ENCODE data around the gene PTX3. TPM values are rescaled to one million over a fixed set of nuclear protein-coding genes. Genes with fewer than 3 reads are reported as not detected.

Gene PTX3
- total and polyA plus RNA-seq, 2 of the 13 experiments (the other 11 are each of a cell fraction or from before 2014, with no cell fraction given): not detected

DNA sequence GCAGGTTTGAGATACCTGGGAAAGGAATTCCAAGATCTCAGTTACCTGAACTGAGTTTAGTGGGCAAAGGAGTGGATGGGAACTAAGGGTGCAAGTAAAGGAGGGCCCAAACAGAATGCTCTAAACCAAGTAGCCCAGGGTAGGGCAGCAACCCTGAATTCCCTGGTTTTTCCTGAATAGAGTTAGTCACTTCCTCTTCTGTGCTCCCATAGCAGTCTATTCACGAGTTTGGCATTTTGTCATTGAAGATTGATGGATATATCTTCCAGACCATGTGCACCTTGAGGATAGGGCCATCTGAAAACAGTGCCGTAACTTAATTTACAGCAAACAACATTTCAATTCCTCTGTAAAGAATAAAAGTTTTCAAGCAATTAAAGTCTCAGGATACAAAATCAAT is 18.5 kb upstream of the PTX3 start:
- in situ Hi-C loops (cut with HindIII; ENCODE audit: extremely low pct_ligation_motif_present, low pct_unique_long_range_greater_than_20kb): no loop called here
- Histone ChIP-seq H3K9me3 (ENCODE audit: low read length) (no peaks in the 10 kb centered on the region), H3K36me3 (replicated peaks in 1 of 2; ENCODE audit: control insufficient read depth in 1 of 2, insufficient read depth in 2 of 2, low read length in 2 of 2) (no peaks in the 10 kb centered on the region), H3K9ac (ENCODE audit: insufficient read depth, low read depth, low read length) (no peak overlapping the region), H3K27ac (ENCODE audit: extremely low read length, insufficient read depth, low read length) (no peak overlapping the region), H3K4me2 (ENCODE audit: low read depth, low read length) (no peak overlapping the region), H3K27me3 (ENCODE audit: control insufficient read depth in 1 of 2, insufficient read depth in 2 of 2, low read length in 2 of 2) (no peaks in the 10 kb centered on the region), H3K4me1 (ENCODE audit: insufficient read depth, low read length) (no peaks in the 10 kb centered on the region), H3K79me2 (ENCODE audit: insufficient read depth, low read length) (no peaks in the 10 kb centered on the region), H3K4me3 (replicated peaks in 1 of 3; ENCODE audit: insufficient read depth in 1 of 3, low read depth in 2 of 3, low read length in 3 of 3) (no peak overlapping the region), H4K20me1 (ENCODE audit: insufficient read depth, low read length) (no peaks in the 10 kb centered on the region), H2AFZ (ENCODE audit: low read length) (no peak overlapping the region)
- BruUV-seq (replicated peaks): no TSS peak
- ChIA-PET CTCF (ENCODE audit: low intra/inter-chr PET ratio, low total read pairs) (no interaction called here), POLR2A (no interaction called here)
- no peak for DNase-seq (ENCODE audit: low spot score)
- intact Hi-C loops (cut with micrococcal nuclease; ENCODE audit: unreplicated experiment): no loop called here
- no peak for ATAC-seq
- FAIRE-seq: no peak
- 19% methylated on average over 2 of the region's 2 CpGs for WGBS (ENCODE audit: low lambda C conversion rate)
- TF ChIP-seq ZNF749 (CRISPR knock-in tag; IDR thresholded peaks at IDR 0.05; ENCODE audit: borderline replicate concordance) (no peak), PHF21A (CRISPR knock-in tag; IDR thresholded peaks at IDR 0.05) (no peak), GATAD1 (CRISPR knock-in tag; IDR thresholded peaks at IDR 0.05) (no peak), HNRNPUL1 (IDR thresholded peaks at IDR 0.05; ENCODE audit: low read depth, low read length) (no peak), ZBTB7A (CRISPR knock-in tag; IDR thresholded peaks at IDR 0.05) (no peak), ZNF644 (CRISPR knock-in tag; IDR thresholded peaks at IDR 0.05; ENCODE audit: low read depth) (no peak), U2AF2 (IDR thresholded peaks at IDR 0.05; ENCODE audit: low read depth, low read length) (no peak), ELF4 (CRISPR knock-in tag; IDR thresholded peaks at IDR 0.05; ENCODE audit: borderline replicate concordance) (no peak), NR2F1 (CRISPR knock-in tag; IDR thresholded peaks at IDR 0.05) (no peak), SRSF4 (IDR thresholded peaks at IDR 0.05; ENCODE audit: low read depth, low read length, poor library complexity, severe bottlenecking) (no peak), ZNF230 (CRISPR knock-in tag; IDR thresholded peaks at IDR 0.05) (no peak)
- TF ChIP-seq, protein P1, sequence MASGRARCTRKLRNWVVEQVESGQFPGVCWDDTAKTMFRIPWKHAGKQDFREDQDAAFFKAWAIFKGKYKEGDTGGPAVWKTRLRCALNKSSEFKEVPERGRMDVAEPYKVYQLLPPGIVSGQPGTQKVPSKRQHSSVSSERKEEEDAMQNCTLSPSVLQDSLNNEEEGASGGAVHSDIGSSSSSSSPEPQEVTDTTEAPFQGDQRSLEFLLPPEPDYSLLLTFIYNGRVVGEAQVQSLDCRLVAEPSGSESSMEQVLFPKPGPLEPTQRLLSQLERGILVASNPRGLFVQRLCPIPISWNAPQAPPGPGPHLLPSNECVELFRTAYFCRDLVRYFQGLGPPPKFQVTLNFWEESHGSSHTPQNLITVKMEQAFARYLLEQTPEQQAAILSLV (CRISPR knock-in tag; IDR thresholded peaks at IDR 0.05; ENCODE audit: borderline replicate concordance): no peak
- TF ChIP-seq, protein P2, sequence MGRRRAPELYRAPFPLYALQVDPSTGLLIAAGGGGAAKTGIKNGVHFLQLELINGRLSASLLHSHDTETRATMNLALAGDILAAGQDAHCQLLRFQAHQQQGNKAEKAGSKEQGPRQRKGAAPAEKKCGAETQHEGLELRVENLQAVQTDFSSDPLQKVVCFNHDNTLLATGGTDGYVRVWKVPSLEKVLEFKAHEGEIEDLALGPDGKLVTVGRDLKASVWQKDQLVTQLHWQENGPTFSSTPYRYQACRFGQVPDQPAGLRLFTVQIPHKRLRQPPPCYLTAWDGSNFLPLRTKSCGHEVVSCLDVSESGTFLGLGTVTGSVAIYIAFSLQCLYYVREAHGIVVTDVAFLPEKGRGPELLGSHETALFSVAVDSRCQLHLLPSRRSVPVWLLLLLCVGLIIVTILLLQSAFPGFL (CRISPR knock-in tag; IDR thresholded peaks at IDR 0.05): no peak
- TF ChIP-seq, protein P3, sequence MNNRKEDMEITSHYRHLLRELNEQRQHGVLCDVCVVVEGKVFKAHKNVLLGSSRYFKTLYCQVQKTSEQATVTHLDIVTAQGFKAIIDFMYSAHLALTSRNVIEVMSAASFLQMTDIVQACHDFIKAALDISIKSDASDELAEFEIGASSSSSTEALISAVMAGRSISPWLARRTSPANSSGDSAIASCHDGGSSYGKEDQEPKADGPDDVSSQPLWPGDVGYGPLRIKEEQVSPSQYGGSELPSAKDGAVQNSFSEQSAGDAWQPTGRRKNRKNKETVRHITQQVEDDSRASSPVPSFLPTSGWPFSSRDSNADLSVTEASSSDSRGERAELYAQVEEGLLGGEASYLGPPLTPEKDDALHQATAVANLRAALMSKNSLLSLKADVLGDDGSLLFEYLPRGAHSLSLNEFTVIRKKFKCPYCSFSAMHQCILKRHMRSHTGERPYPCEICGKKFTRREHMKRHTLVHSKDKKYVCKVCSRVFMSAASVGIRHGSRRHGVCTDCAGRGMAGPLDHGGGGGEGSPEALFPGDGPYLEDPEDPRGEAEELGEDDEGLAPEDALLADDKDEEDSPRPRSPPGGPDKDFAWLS (CRISPR knock-in tag; IDR thresholded peaks at IDR 0.05; ENCODE audit: borderline replicate concordance): no peak
- TF ChIP-seq, protein P4, sequence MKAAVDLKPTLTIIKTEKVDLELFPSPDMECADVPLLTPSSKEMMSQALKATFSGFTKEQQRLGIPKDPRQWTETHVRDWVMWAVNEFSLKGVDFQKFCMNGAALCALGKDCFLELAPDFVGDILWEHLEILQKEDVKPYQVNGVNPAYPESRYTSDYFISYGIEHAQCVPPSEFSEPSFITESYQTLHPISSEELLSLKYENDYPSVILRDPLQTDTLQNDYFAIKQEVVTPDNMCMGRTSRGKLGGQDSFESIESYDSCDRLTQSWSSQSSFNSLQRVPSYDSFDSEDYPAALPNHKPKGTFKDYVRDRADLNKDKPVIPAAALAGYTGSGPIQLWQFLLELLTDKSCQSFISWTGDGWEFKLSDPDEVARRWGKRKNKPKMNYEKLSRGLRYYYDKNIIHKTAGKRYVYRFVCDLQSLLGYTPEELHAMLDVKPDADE (CRISPR knock-in tag; IDR thresholded peaks at IDR 0.05): no peak
- TF ChIP-seq, protein P5, sequence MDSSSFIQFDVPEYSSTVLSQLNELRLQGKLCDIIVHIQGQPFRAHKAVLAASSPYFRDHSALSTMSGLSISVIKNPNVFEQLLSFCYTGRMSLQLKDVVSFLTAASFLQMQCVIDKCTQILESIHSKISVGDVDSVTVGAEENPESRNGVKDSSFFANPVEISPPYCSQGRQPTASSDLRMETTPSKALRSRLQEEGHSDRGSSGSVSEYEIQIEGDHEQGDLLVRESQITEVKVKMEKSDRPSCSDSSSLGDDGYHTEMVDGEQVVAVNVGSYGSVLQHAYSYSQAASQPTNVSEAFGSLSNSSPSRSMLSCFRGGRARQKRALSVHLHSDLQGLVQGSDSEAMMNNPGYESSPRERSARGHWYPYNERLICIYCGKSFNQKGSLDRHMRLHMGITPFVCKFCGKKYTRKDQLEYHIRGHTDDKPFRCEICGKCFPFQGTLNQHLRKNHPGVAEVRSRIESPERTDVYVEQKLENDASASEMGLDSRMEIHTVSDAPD (CRISPR knock-in tag; IDR thresholded peaks at IDR 0.05): no peak
- TF ChIP-seq, protein P6, sequence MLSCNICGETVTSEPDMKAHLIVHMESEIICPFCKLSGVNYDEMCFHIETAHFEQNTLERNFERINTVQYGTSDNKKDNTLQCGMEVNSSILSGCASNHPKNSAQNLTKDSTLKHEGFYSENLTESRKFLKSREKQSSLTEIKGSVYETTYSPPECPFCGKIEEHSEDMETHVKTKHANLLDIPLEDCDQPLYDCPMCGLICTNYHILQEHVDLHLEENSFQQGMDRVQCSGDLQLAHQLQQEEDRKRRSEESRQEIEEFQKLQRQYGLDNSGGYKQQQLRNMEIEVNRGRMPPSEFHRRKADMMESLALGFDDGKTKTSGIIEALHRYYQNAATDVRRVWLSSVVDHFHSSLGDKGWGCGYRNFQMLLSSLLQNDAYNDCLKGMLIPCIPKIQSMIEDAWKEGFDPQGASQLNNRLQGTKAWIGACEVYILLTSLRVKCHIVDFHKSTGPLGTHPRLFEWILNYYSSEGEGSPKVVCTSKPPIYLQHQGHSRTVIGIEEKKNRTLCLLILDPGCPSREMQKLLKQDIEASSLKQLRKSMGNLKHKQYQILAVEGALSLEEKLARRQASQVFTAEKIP (CRISPR knock-in tag; IDR thresholded peaks at IDR 0.05; ENCODE audit: borderline replicate concordance): no peak
